ENCODE results near the gene HS3ST3A1. TPM values are rescaled to one million over a fixed set of nuclear protein-coding genes. Genes with fewer than 3 reads are reported as not detected.

Gene HS3ST3A1
- total and polyA plus RNA-seq, 4 donors, result 0.18 to 8.0 (median 5.6) TPM

GRCh38 chr17:13598353-13599167 is 3.2 kb downstream of the HS3ST3A1 start:
- Histone ChIP-seq H3K27me3 (ENCODE audit: control insufficient read depth in 3 of 3, insufficient read depth in 3 of 3, low read length in 2 of 3) (peaks cover 5 to 26% (median 20%) of the 10 kb centered on the region in 3 donors), H3K36me3 (ENCODE audit: control insufficient read depth in 4 of 4, insufficient read depth in 4 of 4, low read length in 4 of 4) (no peaks in the 10 kb centered on the region), H3K9me3 (ENCODE audit: control insufficient read depth in 4 of 4, insufficient read depth in 3 of 4, low read length in 3 of 4) (peaks cover 0 to 6% (median 0%) of the 10 kb centered on the region in 4 donors), H3K4me3 (no peak overlapping the region), H3K4me1 (ENCODE audit: control insufficient read depth in 5 of 5, insufficient read depth in 5 of 5, low read length in 5 of 5) (peaks cover 0 to 56% (median 6%) of the 10 kb centered on the region in 5 donors), H3K27ac (ENCODE audit: low read depth in 1 of 2, low read length in 1 of 2) (no peak overlapping the region), H3K9ac (ENCODE audit: insufficient read depth in 1 of 2, low read length in 2 of 2) (peak overlapping the region in 1 of 2 donors; percentile 62)
- TF ChIP-seq CTCF (IDR thresholded peaks at IDR 0.05; ENCODE audit: control extremely low read depth, extremely low read depth), result no peak
- ATAC-seq (ENCODE audit: insufficient read depth, low FRiP score) (no peak), DNase-seq (peak in 1 of 3 donors; percentile 43)
- 72 to 73% methylated on average over 7 of the region's 7 CpGs for WGBS, 2 donors

DNA sequence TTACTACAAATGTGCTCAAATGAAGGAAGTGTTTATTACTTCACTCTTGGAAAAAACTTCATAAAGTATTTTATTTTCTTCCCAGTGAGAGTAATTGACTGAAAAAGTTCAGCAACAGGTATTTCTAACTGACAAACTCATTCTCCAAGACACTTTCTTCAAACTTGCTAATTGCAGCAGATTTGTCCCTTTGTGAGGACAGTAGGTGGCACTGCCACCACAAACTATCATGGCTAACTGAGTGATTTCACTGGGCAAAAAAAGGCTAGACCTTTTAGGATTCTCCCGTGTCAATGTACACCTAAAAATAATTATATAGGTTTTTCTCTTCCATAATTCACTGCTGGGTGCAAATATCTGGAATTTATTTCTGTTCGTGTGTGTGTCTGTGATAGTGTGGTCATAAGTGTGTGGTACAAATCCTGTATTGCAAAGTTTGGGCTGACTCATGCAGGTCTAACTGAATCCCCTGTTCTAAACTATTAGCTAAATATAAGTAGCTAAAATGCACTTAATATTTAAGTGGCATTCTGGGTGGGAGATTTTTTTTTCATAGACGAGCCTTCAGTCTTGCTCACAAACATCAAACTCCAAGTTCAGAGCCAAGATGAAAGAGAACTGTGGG is 3.9 kb downstream of the HS3ST3A1 start:
- DNase-seq, result peak; percentile 52 to 83 (median 79)

GRCh38 chr17:13596241-13596923 is 5.3 kb downstream of the HS3ST3A1 start:
- TF ChIP-seq CTCF (IDR thresholded peaks at IDR 0.05; ENCODE audit: control extremely low read depth, extremely low read depth), result no peak
- no peak overlapping the region for H3K27ac ChIP-seq (ENCODE audit: low read depth in 1 of 2, low read length in 1 of 2)
- no peak overlapping the region for H3K9ac ChIP-seq (ENCODE audit: insufficient read depth in 1 of 2, low read length in 2 of 2)
- peaks cover 5 to 17% (median 8%) of the 10 kb centered on the region in 3 donors for H3K27me3 ChIP-seq (ENCODE audit: control insufficient read depth in 3 of 3, insufficient read depth in 3 of 3, low read length in 2 of 3)
- peaks cover 0 to 4% (median 0%) of the 10 kb centered on the region in 4 donors for H3K9me3 ChIP-seq (ENCODE audit: control insufficient read depth in 4 of 4, insufficient read depth in 3 of 4, low read length in 3 of 4)
- DNase-seq (peak; percentile 32 to 54 (median 46)), ATAC-seq (ENCODE audit: insufficient read depth, low FRiP score) (no peak)
- H3K36me3 ChIP-seq (ENCODE audit: control insufficient read depth in 4 of 4, insufficient read depth in 4 of 4, low read length in 4 of 4), result no peaks in the 10 kb centered on the region
- 77 to 82% methylated on average over 13 of the region's 13 CpGs for WGBS, 2 donors
- no peak overlapping the region for H3K4me3 ChIP-seq
- H3K4me1 ChIP-seq (ENCODE audit: control insufficient read depth in 5 of 5, insufficient read depth in 5 of 5, low read length in 5 of 5), result peaks cover 0 to 72% (median 5%) of the 10 kb centered on the region in 5 donors

More for the DNA sequence above, 3.9 kb downstream of the HS3ST3A1 start:
- H3K4me1 ChIP-seq (ENCODE audit: control insufficient read depth in 5 of 5, insufficient read depth in 5 of 5, low read length in 5 of 5), result peaks cover 0 to 63% (median 6%) of the 10 kb centered on the region in 5 donors
- H3K9ac ChIP-seq (ENCODE audit: insufficient read depth in 1 of 2, low read length in 2 of 2), result no peak overlapping the region
- H3K27me3 ChIP-seq (ENCODE audit: control insufficient read depth in 3 of 3, insufficient read depth in 3 of 3, low read length in 2 of 3), result peaks cover 5 to 20% (median 18%) of the 10 kb centered on the region in 3 donors
- peak; percentile 51 for TF ChIP-seq CTCF (IDR thresholded peaks at IDR 0.05; ENCODE audit: control extremely low read depth, extremely low read depth)
- peaks cover 0 to 5% (median 0%) of the 10 kb centered on the region in 4 donors for H3K9me3 ChIP-seq (ENCODE audit: control insufficient read depth in 4 of 4, insufficient read depth in 3 of 4, low read length in 3 of 4)
- 21 to 32% methylated on average over 3 of the region's 3 CpGs for WGBS, 2 donors
- no peaks in the 10 kb centered on the region for H3K36me3 ChIP-seq (ENCODE audit: control insufficient read depth in 4 of 4, insufficient read depth in 4 of 4, low read length in 4 of 4)
- no peak for ATAC-seq (ENCODE audit: insufficient read depth, low FRiP score)
- no peak overlapping the region for H3K4me3 ChIP-seq
- H3K27ac ChIP-seq (ENCODE audit: low read depth in 1 of 2, low read length in 1 of 2), result no peak overlapping the region

Data from lung (tissue), 12 donors.